CD4-positive, alpha-beta T cell (primary cell): ENCODE results near the gene LYPD6. TPM values are rescaled to one million over a fixed set of nuclear protein-coding genes. Genes with fewer than 3 reads are reported as not detected.

Experiments used
- ATAC-seq: fragments of 200-7000 bp; cut with Tn5 transposase; one replicate; pipeline ENCODE4 v1.10.0; 2022; ENCODE audit warnings: mild to moderate bottlenecking; ENCODE audit not compliant: poor library complexity
- CTCF ChIA-PET: fragments of 350-600 bp; sonication (Branson Sonifier 250); formaldehyde crosslinking; loops from one replicate; lab custom pipeline; 2021; ENCODE audit warnings: antibody characterized with exemption, inconsistent platforms; lab: Charles Lee
- POLR2A ChIA-PET: fragments of 350-600 bp; sonication (Branson Sonifier 250); formaldehyde crosslinking; loops from one replicate; lab custom pipeline; 2021; ENCODE audit warnings: antibody characterized with exemption, inconsistent platforms; lab: Charles Lee
- DNase-seq, 14 experiments: peaks; one replicate each; pipeline ENCODE4 v3.0.0-alpha.2; 2013 to 2020; ENCODE audit warnings: mixed read lengths in 2 of 14
- H3K27ac ChIP-seq, 2 donors: one replicate each; pipeline versions ENCODE4 v1.5.1 to v1.7.0; 2013; ENCODE audit warnings: low read length in 2 of 2, low read depth in 1 of 2, mild to moderate bottlenecking in 1 of 2
- H3K27me3 ChIP-seq, 2 experiments: 1 replicate in 1 of 2; 2 replicates in 1 of 2; pipeline versions ENCODE4 v1.6.1 to v1.7.0; 2013; ENCODE audit warnings: low read length in 2 of 2, control low read depth in 1 of 2, mild to moderate bottlenecking in 1 of 2, moderate library complexity in 1 of 2; ENCODE audit not compliant: insufficient read depth in 2 of 2, control insufficient read depth in 1 of 2
- H3K36me3 ChIP-seq: one replicate; pipeline ENCODE4 v1.6.1; 2013; ENCODE audit warnings: low read length, control low read depth; ENCODE audit not compliant: insufficient read depth
- H3K4me1 ChIP-seq: one replicate; pipeline ENCODE4 v1.6.1; 2013; ENCODE audit warnings: low read length, control low read depth; ENCODE audit not compliant: insufficient read depth
- H3K4me3 ChIP-seq: one replicate; pipeline ENCODE4 v1.5.1; 2013; ENCODE audit warnings: mild to moderate bottlenecking, low read length, moderate library complexity
- H3K9me3 ChIP-seq, 2 experiments: 1 replicate in 1 of 2; 2 replicates in 1 of 2; pipeline versions ENCODE4 v1.6.1 to v1.7.0; 2013; ENCODE audit warnings: low read length in 2 of 2, mild to moderate bottlenecking in 2 of 2, control low read depth in 1 of 2, moderate library complexity in 1 of 2; ENCODE audit not compliant: control insufficient read depth in 1 of 2, insufficient read depth in 1 of 2
- H3K27ac Mint-ChIP-seq: one replicate; pipeline ENCODE4 v1.8.0; 2020; ENCODE audit warnings: mixed read lengths
- H3K27me3 Mint-ChIP-seq: one replicate; pipeline ENCODE4 v1.8.0; 2021; ENCODE audit warnings: mixed read lengths
- H3K36me3 Mint-ChIP-seq: one replicate; pipeline ENCODE4 v1.8.0; 2021; ENCODE audit warnings: low read depth, mixed read lengths
- H3K4me1 Mint-ChIP-seq: one replicate; pipeline ENCODE4 v1.8.0; 2021; ENCODE audit warnings: low read depth, mixed read lengths
- H3K4me3 Mint-ChIP-seq: one replicate; pipeline ENCODE4 v1.8.0; 2020; ENCODE audit warnings: mild to moderate bottlenecking, mixed read lengths
- H3K9me3 Mint-ChIP-seq: one replicate; pipeline ENCODE4 v1.8.0; 2020; ENCODE audit warnings: mixed read lengths
- intact Hi-C, 2 experiments: fragments of 100-400 bp; cut with DNase I in 1 of 2; cut with micrococcal nuclease in 1 of 2; formaldehyde crosslinking; loops; one replicate each; pipeline versions ENCODE4 v1.15.1 to v1.9.0; 2023 to 2025; cut with DNase I, micrococcal nuclease
- total RNA-seq, 174 experiments: library from RNA in 2 of 174; stranded (reverse) in 2 of 174; gene quantifications; one replicate each; pipeline ENCODE4 v1.2.3 and lab custom pipeline; 2021 to 2026
- TF ChIP-seq, protein P1 (sequence below): fragments of 200-600 bp; IDR thresholded peaks from one replicate; pipeline ENCODE4 v1.8.0; 2022; ENCODE audit warnings: antibody characterized with exemption, mild to moderate bottlenecking

Gene LYPD6
- total RNA-seq, 2 experiments from 2014 or later: not detected

DNA sequence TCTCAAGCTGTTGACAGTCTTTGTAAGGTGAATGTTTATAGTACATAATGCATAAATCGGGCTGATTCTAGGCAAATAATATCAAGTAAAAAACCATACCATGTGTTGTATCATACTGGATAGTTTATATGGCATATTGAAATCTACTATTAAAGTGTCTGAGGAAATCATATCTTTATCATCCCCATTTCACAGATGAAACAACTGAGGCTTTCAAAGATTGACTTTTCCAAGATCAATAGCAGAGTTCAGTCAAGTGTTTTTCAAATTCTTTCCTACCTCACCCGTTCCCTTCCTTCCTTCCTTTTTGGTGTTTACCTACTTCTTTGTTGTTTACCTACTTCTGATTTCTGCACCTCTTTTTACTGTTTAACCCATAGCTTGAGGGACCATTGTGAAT lies 2.0 kb downstream of the LYPD6 start:
- Histone ChIP-seq H3K27ac (no peak overlapping the region), H3K36me3 (no peaks in the 10 kb centered on the region), H3K9me3 (peaks cover 0 to 21% of the 10 kb centered on the region in 2 experiments), H3K4me1 (peaks cover 8% of the 10 kb centered on the region), H3K27me3 (peaks cover 25 to 50% of the 10 kb centered on the region in 2 experiments), H3K4me3 (no peak overlapping the region)
- ChIA-PET CTCF (no interaction called here), POLR2A (no interaction called here)
- H3K27me3 Mint-ChIP-seq: peaks cover 69% of the 10 kb centered on the region
- H3K36me3 Mint-ChIP-seq: no peaks in the 10 kb centered on the region
- H3K4me1 Mint-ChIP-seq: no peaks in the 10 kb centered on the region
- ATAC-seq (no peak), DNase-seq (no peak)
- TF ChIP-seq, protein P1, sequence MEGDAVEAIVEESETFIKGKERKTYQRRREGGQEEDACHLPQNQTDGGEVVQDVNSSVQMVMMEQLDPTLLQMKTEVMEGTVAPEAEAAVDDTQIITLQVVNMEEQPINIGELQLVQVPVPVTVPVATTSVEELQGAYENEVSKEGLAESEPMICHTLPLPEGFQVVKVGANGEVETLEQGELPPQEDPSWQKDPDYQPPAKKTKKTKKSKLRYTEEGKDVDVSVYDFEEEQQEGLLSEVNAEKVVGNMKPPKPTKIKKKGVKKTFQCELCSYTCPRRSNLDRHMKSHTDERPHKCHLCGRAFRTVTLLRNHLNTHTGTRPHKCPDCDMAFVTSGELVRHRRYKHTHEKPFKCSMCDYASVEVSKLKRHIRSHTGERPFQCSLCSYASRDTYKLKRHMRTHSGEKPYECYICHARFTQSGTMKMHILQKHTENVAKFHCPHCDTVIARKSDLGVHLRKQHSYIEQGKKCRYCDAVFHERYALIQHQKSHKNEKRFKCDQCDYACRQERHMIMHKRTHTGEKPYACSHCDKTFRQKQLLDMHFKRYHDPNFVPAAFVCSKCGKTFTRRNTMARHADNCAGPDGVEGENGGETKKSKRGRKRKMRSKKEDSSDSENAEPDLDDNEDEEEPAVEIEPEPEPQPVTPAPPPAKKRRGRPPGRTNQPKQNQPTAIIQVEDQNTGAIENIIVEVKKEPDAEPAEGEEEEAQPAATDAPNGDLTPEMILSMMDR: no peak
- H3K4me3 Mint-ChIP-seq: no peak overlapping the region
- intact Hi-C loops: no loop called here
- no peak overlapping the region for H3K27ac Mint-ChIP-seq
- peaks cover 2% of the 10 kb centered on the region for H3K9me3 Mint-ChIP-seq

DNA sequence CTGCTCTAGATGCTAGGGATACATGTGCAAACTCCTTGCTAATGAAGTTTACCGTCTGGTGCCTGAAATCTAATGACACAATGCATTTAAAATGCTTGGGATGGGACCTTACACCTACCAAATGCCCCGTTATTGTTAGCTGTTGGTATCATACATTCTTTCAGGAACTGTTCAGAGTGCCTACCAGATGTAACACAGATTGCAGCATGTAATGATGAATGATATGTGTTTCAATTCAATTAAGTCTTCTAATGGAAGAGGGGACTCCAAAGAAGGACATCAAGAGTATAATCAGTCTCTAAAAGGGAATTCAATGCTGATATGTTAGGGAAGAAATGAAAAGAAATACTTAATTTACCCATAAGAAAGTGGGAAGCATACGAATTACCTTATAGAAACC lies 3.2 kb downstream of the LYPD6 start:
- no peak overlapping the region for H3K4me3 Mint-ChIP-seq
- H3K36me3 ChIP-seq: no peaks in the 10 kb centered on the region
- DNase-seq (no peak), ATAC-seq (no peak)
- H3K4me3 ChIP-seq: no peak overlapping the region
- H3K4me1 ChIP-seq: peaks cover 8% of the 10 kb centered on the region
- peaks cover 22 to 44% of the 10 kb centered on the region in 2 experiments for H3K27me3 ChIP-seq
- no peak overlapping the region for H3K27ac ChIP-seq
- H3K27ac Mint-ChIP-seq: no peak overlapping the region
- peaks cover 0 to 21% of the 10 kb centered on the region in 2 experiments for H3K9me3 ChIP-seq
- ChIA-PET CTCF (no interaction called here), POLR2A (no interaction called here)
- intact Hi-C loops: no loop called here
- no peaks in the 10 kb centered on the region for H3K36me3 Mint-ChIP-seq
- no peaks in the 10 kb centered on the region for H3K4me1 Mint-ChIP-seq
- H3K9me3 Mint-ChIP-seq: peaks cover 4% of the 10 kb centered on the region
- H3K27me3 Mint-ChIP-seq: peaks cover 57% of the 10 kb centered on the region
- TF ChIP-seq, protein P1: no peak

DNA sequence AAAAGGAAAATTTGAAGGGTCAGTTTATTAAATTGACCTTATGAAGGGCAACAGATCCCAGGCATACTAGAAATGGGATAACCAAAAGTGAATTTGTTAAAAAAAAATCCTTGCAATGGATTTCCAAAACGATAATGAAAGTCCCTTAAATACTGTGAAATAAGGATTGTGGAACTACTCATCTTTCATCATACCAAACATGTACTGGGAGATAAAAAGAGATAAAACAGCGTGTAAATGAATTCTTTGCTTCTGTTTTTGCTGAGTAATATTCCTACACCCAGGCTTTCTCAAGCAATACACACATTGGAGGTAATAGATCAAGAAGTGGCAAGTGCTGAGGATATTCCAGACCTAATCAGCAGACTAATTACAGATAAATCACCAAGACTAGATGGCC lies 3.8 kb downstream of the LYPD6 start:
- Histone ChIP-seq H3K36me3 (no peaks in the 10 kb centered on the region), H3K4me1 (peaks cover 8% of the 10 kb centered on the region), H3K27ac (no peak overlapping the region), H3K4me3 (no peak overlapping the region), H3K9me3 (peaks cover 0 to 19% of the 10 kb centered on the region in 2 experiments), H3K27me3 (peaks cover 18 to 39% of the 10 kb centered on the region in 2 experiments)
- POLR2A ChIA-PET: no interaction called here
- H3K9me3 Mint-ChIP-seq: peaks cover 4% of the 10 kb centered on the region
- no peak overlapping the region for H3K4me3 Mint-ChIP-seq
- TF ChIP-seq, protein P1: no peak
- no peak overlapping the region for H3K27ac Mint-ChIP-seq
- intact Hi-C loops: no loop called here
- no peak for ATAC-seq
- peaks cover 51% of the 10 kb centered on the region for H3K27me3 Mint-ChIP-seq
- CTCF ChIA-PET: no interaction called here
- H3K4me1 Mint-ChIP-seq: no peaks in the 10 kb centered on the region
- H3K36me3 Mint-ChIP-seq: no peaks in the 10 kb centered on the region
- no peak for DNase-seq
